Natural killer cell (primary cell): ENCODE measurements around the gene CXCL14. TPM values are rescaled to one million over a fixed set of nuclear protein-coding genes. Genes with fewer than 3 reads are reported as not detected.
"Not testable (repeated sequence)": the region's sequence is repeated elsewhere in the genome, so short reads cannot be mapped to it uniquely, and the experiment has no call there.

Experiments
- ATAC-seq, 3 donors: fragments of 150-1000 bp in 2 of 3; fragments of 200-7000 bp in 1 of 3; cut with Tn5 transposase; 1 replicate in 1 of 3; 2 replicates in 2 of 3; pipeline ENCODE4 v1.10.0; 2021; ENCODE audit warnings: mild to moderate bottlenecking in 2 of 3, moderate library complexity in 2 of 3
- DNase-seq, 2 donors: peaks; one replicate each; pipeline versions ENCODE4 v3.0.0 to v3.0.0-alpha.2; 2013 to 2021; ENCODE audit warnings: mixed read lengths in 1 of 2
- H3K27ac ChIP-seq: one replicate; pipeline ENCODE4 v1.5.1; 2013; ENCODE audit warnings: mild to moderate bottlenecking, low read length
- H3K27me3 ChIP-seq: one replicate; pipeline ENCODE4 v1.6.1; 2013; ENCODE audit warnings: low read length; ENCODE audit not compliant: control insufficient read depth, insufficient read depth
- H3K36me3 ChIP-seq: one replicate; pipeline ENCODE4 v1.6.1; 2013; ENCODE audit warnings: low read length; ENCODE audit not compliant: control insufficient read depth, insufficient read depth
- H3K4me1 ChIP-seq: one replicate; pipeline ENCODE4 v1.6.1; 2013; ENCODE audit warnings: low read length; ENCODE audit not compliant: control insufficient read depth, insufficient read depth
- H3K4me3 ChIP-seq: one replicate; pipeline ENCODE4 v1.5.1; 2013; ENCODE audit warnings: low read length
- H3K9me3 ChIP-seq: one replicate; pipeline ENCODE4 v1.6.1; 2013; ENCODE audit warnings: low read length; ENCODE audit not compliant: control insufficient read depth, insufficient read depth
- H3K27ac Mint-ChIP-seq, 2 donors: one replicate each; pipeline ENCODE4 v1.8.0; 2022; ENCODE audit warnings: mild to moderate bottlenecking in 2 of 2, mixed read lengths in 2 of 2, moderate library complexity in 1 of 2
- H3K27me3 Mint-ChIP-seq, 2 donors: one replicate each; pipeline ENCODE4 v1.8.0; 2022; ENCODE audit warnings: low read depth in 2 of 2, mixed read lengths in 2 of 2
- H3K36me3 Mint-ChIP-seq: one replicate; pipeline ENCODE4 v1.8.0; 2022; ENCODE audit warnings: mixed read lengths
- H3K4me1 Mint-ChIP-seq, 2 donors: one replicate each; pipeline ENCODE4 v1.8.0; 2022; ENCODE audit warnings: mixed read lengths in 2 of 2
- H3K4me3 Mint-ChIP-seq: one replicate; pipeline ENCODE4 v1.8.0; 2022; ENCODE audit warnings: mild to moderate bottlenecking, moderate library complexity, mixed read lengths
- H3K9me3 Mint-ChIP-seq, 2 donors: one replicate each; pipeline ENCODE4 v1.8.0; 2022; ENCODE audit warnings: mixed read lengths in 2 of 2
- WGBS: methylation state at CpG from one replicate; pipeline ENCODE4 v1.1.7; 2013; ENCODE audit warnings: missing lambda C conversion rate; ENCODE audit not compliant: insufficient coverage; 5-methylcytosine and 5-hydroxymethylcytosine counted together
- intact Hi-C: fragments of 100-400 bp; cut with micrococcal nuclease; formaldehyde crosslinking; loops from one replicate; pipeline ENCODE4 v1.14.2; 2022
- total RNA-seq, 4 donors: library from RNA; stranded (reverse); fragments of 120-200 nt in 1 of 4; gene quantifications; one replicate each; pipeline versions ENCODE4 v1.2.3 to v1.2.4, GENCODE V29; 2013 to 2022
- TF ChIP-seq, protein P1 (sequence below): fragments of 200-600 bp; IDR thresholded peaks from one replicate; pipeline ENCODE4 v1.8.0; 2022; ENCODE audit warnings: antibody characterized with exemption

Gene CXCL14
- total RNA-seq, 3 donors from 2014 or later (not counting 1 experiment from before 2014, with no cell fraction given) = not detected

- Mint-ChIP-seq H3K27me3 (peaks cover 46 to 83% of the 10 kb centered on the region in 2 donors), H3K27ac (no peak overlapping the region), H3K4me3 (no peak overlapping the region), H3K36me3 (no peaks in the 10 kb centered on the region), H3K9me3 (no peaks in the 10 kb centered on the region), H3K4me1 (no peaks in the 10 kb centered on the region)
- ATAC-seq (no peak), DNase-seq (no peak)
- Histone ChIP-seq H3K9me3 (no peaks in the 10 kb centered on the region), H3K36me3 (no peaks in the 10 kb centered on the region), H3K4me1 (no peaks in the 10 kb centered on the region), H3K27ac (no peak overlapping the region), H3K4me3 (no peak overlapping the region), H3K27me3 (peaks cover 10% of the 10 kb centered on the region)
- intact Hi-C loops = no loop called here
- 13% methylated on average over 3 of the region's 3 CpGs for WGBS
- TF ChIP-seq, protein P1, sequence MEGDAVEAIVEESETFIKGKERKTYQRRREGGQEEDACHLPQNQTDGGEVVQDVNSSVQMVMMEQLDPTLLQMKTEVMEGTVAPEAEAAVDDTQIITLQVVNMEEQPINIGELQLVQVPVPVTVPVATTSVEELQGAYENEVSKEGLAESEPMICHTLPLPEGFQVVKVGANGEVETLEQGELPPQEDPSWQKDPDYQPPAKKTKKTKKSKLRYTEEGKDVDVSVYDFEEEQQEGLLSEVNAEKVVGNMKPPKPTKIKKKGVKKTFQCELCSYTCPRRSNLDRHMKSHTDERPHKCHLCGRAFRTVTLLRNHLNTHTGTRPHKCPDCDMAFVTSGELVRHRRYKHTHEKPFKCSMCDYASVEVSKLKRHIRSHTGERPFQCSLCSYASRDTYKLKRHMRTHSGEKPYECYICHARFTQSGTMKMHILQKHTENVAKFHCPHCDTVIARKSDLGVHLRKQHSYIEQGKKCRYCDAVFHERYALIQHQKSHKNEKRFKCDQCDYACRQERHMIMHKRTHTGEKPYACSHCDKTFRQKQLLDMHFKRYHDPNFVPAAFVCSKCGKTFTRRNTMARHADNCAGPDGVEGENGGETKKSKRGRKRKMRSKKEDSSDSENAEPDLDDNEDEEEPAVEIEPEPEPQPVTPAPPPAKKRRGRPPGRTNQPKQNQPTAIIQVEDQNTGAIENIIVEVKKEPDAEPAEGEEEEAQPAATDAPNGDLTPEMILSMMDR = no peak
Observed at GRCh38 chr5:135533794-135534193, 45.0 kb downstream of the CXCL14 start.

GRCh38 chr5:135533334-135533733, 45.5 kb downstream of the CXCL14 start:
- ATAC-seq = no peak
- H3K4me1 ChIP-seq = no peaks in the 10 kb centered on the region
- TF ChIP-seq, protein P1 = no peak
- intact Hi-C loops = no loop called here
- no CpG with 5 or more reads among the region's 3 CpGs for WGBS
- H3K27ac ChIP-seq = no peak overlapping the region
- H3K9me3 ChIP-seq = no peaks in the 10 kb centered on the region
- Mint-ChIP-seq H3K27ac (no peak overlapping the region), H3K4me3 (no peak overlapping the region), H3K9me3 (no peaks in the 10 kb centered on the region), H3K27me3 (peaks cover 44 to 78% of the 10 kb centered on the region in 2 donors), H3K4me1 (no peaks in the 10 kb centered on the region), H3K36me3 (no peaks in the 10 kb centered on the region)
- no peaks in the 10 kb centered on the region for H3K36me3 ChIP-seq
- no peak for DNase-seq
- peaks cover 10% of the 10 kb centered on the region for H3K27me3 ChIP-seq
- H3K4me3 ChIP-seq = no peak overlapping the region

DNA sequence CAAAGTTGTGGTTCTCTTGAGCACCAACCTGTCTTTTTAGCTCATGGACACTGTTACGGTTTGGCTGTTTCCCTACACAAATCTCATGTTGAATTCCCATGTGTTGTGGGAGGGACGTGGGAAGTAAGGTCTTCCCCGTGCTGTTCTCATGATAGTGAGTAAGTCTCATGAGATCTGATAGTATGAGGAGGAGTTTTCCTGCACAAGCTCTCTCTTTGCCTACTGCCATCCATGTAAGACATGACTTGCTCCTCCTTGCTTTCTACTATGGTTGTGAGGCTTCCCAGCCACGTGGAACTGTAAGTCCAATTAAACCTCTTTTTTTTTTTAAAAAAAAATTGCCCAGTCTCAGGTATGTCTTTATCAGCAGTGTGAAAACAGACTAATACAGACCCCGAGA, 49.2 kb downstream of the CXCL14 start:
- DNase-seq, ATAC-seq, intact Hi-C loops, H3K4me3 ChIP-seq, H3K36me3 ChIP-seq, H3K4me3 Mint-ChIP-seq, H3K27me3 ChIP-seq, H3K27ac Mint-ChIP-seq, H3K4me1 ChIP-seq, H3K9me3 ChIP-seq, H3K4me1 Mint-ChIP-seq, H3K9me3 Mint-ChIP-seq, H3K27ac ChIP-seq, H3K36me3 Mint-ChIP-seq: not testable (repeated sequence)
- H3K27me3 Mint-ChIP-seq = peaks cover 39 to 78% of the 10 kb centered on the region in 2 donors
- WGBS = 66% methylated on average over 4 of the region's 5 CpGs

- Mint-ChIP-seq H3K27me3 (peaks cover 38 to 66% of the 10 kb centered on the region in 2 donors), H3K4me3 (no peak overlapping the region), H3K36me3 (no peaks in the 10 kb centered on the region), H3K9me3 (no peaks in the 10 kb centered on the region), H3K27ac (no peak overlapping the region), H3K4me1 (no peaks in the 10 kb centered on the region)
- Histone ChIP-seq H3K4me1 (no peaks in the 10 kb centered on the region), H3K36me3 (no peaks in the 10 kb centered on the region), H3K9me3 (no peaks in the 10 kb centered on the region), H3K27me3 (no peaks in the 10 kb centered on the region), H3K4me3 (no peak overlapping the region), H3K27ac (no peak overlapping the region)
- DNase-seq = no peak
- intact Hi-C loops = no loop called here
- TF ChIP-seq, protein P1 = no peak
- ATAC-seq = no peak
Observed at GRCh38 chr5:135526924-135527323, 51.9 kb downstream of the CXCL14 start.
